Hepatocyte (in vitro differentiated cells): Measurements from ENCODE around the gene RTN4IP1. TPM values are rescaled to one million over a fixed set of nuclear protein-coding genes. Genes with fewer than 3 reads are reported as not detected.
A peak's percentile ranks its signal among the peaks of the same experiment; 100 is the strongest.
"Not testable (repeated sequence)": the region's sequence is repeated elsewhere in the genome, so short reads cannot be mapped to it uniquely, and the experiment has no call there.

Experiments used
- DNase-seq: peaks from one replicate; pipeline ENCODE4 v3.0.0-alpha.2; 2016; ENCODE audit warnings: low spot score
- H2AFZ ChIP-seq: fragments of 200-600 bp; sonication (generic); 2 replicates; pipeline ENCODE4 v1.6.0; 2016; ENCODE audit warnings: antibody characterized with exemption, mild to moderate bottlenecking
- H3K27ac ChIP-seq: fragments of 200-600 bp; sonication (generic); 2 replicates; pipeline ENCODE4 v1.5.1; 2016; ENCODE audit warnings: mild to moderate bottlenecking
- H3K27me3 ChIP-seq: fragments of 200-600 bp; sonication (generic); 2 replicates; pipeline ENCODE4 v1.6.1; 2016
- H3K36me3 ChIP-seq: fragments of 200-600 bp; sonication (generic); replicated peaks from 2 replicates; pipeline ENCODE4 v1.5.1; 2016; ENCODE audit warnings: low read depth; ENCODE audit not compliant: insufficient read depth
- H3K4me1 ChIP-seq: fragments of 200-600 bp; sonication (generic); 2 replicates; pipeline ENCODE4 v1.5.1; 2016; ENCODE audit warnings: mild to moderate bottlenecking, moderate library complexity; ENCODE audit not compliant: insufficient read depth
- H3K4me2 ChIP-seq: fragments of 200-600 bp; sonication (generic); 2 replicates; pipeline ENCODE4 v1.6.0; 2016
- H3K4me3 ChIP-seq: fragments of 200-600 bp; sonication (generic); 2 replicates; pipeline ENCODE4 v1.5.1; 2016; ENCODE audit warnings: mild to moderate bottlenecking
- H3K79me2 ChIP-seq: fragments of 200-600 bp; sonication (generic); 2 replicates; pipeline ENCODE4 v1.6.0; 2017; ENCODE audit warnings: mild to moderate bottlenecking
- H3K9me2 ChIP-seq: fragments of 200-600 bp; sonication (generic); replicated peaks from 2 replicates; pipeline ENCODE4 v1.6.0; 2017; ENCODE audit warnings: mild to moderate bottlenecking; ENCODE audit not compliant: insufficient read depth
- H3K9me3 ChIP-seq: fragments of 200-600 bp; sonication (generic); 2 replicates; pipeline ENCODE4 v1.5.1; 2016; ENCODE audit warnings: low read depth, mild to moderate bottlenecking
- H4K20me1 ChIP-seq: fragments of 200-600 bp; sonication (generic); 2 replicates; pipeline ENCODE4 v1.6.0; 2016; ENCODE audit warnings: mild to moderate bottlenecking; ENCODE audit not compliant: insufficient read depth, poor library complexity, severe bottlenecking
- EZH2 ChIP-seq: fragments of 200-600 bp; sonication (generic); IDR thresholded peaks from 2 replicates; pipeline ENCODE4 v1.6.1; 2016; ENCODE audit warnings: antibody characterized with exemption, mild to moderate bottlenecking, borderline replicate concordance
- EZH2phosphoT487 ChIP-seq: fragments of 200-600 bp; sonication (generic); IDR thresholded peaks from one replicate; pipeline ENCODE4 v1.6.1; 2018; ENCODE audit warnings: antibody characterized with exemption, mild to moderate bottlenecking, low read depth, moderate library complexity; ENCODE audit not compliant: unreplicated experiment, severe bottlenecking
- WGBS: methylation state at CpG from one replicate; pipeline ENCODE4 v1.1.6; 2016; ENCODE audit warnings: low lambda C conversion rate; ENCODE audit errors: missing lambda C conversion rate; 5-methylcytosine and 5-hydroxymethylcytosine counted together
- polyA plus RNA-seq: library from polyadenylated mRNA; unstranded; fragments of >200 nt; fragmentation: Nextera tagmentation; extraction: Ambion mirVana; gene quantifications from 2 replicates; pipeline ENCODE4 v1.2.1, GENCODE V29; 2016
- total RNA-seq: library from RNA; depleted of rRNA; stranded (reverse); fragments of >200 nt; gene quantifications from 2 replicates; pipeline ENCODE4 v1.2.3, GENCODE V29; 2014
- TF ChIP-seq, protein P1 (sequence below): fragments of 200-600 bp; sonication (generic); IDR thresholded peaks from 2 replicates; pipeline ENCODE4 v1.5.1; 2016; ENCODE audit warnings: antibody characterized with exemption, mild to moderate bottlenecking; ENCODE audit not compliant: poor library complexity

The RTN4IP1 gene
- total and polyA plus RNA-seq, 2 experiments from 2014 or later = 4.9 to 6.2 TPM

DNA sequence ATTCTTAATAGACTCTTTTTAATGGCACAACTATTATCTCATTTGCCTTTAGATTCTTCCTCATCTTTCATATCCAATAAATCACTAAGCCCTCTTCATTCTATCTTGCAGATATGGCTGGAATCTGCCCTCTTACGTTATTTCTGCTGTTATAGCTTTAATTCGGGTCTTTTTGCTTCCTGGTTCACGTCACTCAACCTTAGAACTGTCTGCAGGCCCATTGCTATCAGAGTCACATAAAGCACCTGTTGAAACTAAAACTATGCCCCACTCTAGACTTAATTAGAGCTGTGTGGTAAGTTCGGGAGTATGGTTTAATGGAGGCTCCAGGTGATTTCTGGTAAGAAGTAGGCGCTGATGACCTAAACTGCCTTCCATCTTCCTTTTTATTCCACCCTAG is 1.1 kb upstream of the RTN4IP1 start:
- 43% methylated on average over 5 of the region's 5 CpGs for WGBS
- H3K4me3 ChIP-seq = peak overlapping the region; percentile 66
- peak; percentile 6 for DNase-seq
- peak overlapping the region; percentile 91 for H3K27ac ChIP-seq
- TF ChIP-seq EZH2phosphoT487 (no peak), EZH2 (no peak)
- TF ChIP-seq, protein P1, sequence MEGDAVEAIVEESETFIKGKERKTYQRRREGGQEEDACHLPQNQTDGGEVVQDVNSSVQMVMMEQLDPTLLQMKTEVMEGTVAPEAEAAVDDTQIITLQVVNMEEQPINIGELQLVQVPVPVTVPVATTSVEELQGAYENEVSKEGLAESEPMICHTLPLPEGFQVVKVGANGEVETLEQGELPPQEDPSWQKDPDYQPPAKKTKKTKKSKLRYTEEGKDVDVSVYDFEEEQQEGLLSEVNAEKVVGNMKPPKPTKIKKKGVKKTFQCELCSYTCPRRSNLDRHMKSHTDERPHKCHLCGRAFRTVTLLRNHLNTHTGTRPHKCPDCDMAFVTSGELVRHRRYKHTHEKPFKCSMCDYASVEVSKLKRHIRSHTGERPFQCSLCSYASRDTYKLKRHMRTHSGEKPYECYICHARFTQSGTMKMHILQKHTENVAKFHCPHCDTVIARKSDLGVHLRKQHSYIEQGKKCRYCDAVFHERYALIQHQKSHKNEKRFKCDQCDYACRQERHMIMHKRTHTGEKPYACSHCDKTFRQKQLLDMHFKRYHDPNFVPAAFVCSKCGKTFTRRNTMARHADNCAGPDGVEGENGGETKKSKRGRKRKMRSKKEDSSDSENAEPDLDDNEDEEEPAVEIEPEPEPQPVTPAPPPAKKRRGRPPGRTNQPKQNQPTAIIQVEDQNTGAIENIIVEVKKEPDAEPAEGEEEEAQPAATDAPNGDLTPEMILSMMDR = no peak
- no peaks in the 10 kb centered on the region for H3K9me2 ChIP-seq
- H3K9me3 ChIP-seq = no peaks in the 10 kb centered on the region
- H3K27me3 ChIP-seq = no peaks in the 10 kb centered on the region
- peak overlapping the region; percentile 84 for H3K4me2 ChIP-seq
- H4K20me1 ChIP-seq = no peaks in the 10 kb centered on the region
- H3K36me3 ChIP-seq = no peaks in the 10 kb centered on the region
- peaks cover 57% of the 10 kb centered on the region for H3K79me2 ChIP-seq
- peak overlapping the region; percentile 77 for H2AFZ ChIP-seq
- H3K4me1 ChIP-seq = peaks cover 4% of the 10 kb centered on the region

DNA sequence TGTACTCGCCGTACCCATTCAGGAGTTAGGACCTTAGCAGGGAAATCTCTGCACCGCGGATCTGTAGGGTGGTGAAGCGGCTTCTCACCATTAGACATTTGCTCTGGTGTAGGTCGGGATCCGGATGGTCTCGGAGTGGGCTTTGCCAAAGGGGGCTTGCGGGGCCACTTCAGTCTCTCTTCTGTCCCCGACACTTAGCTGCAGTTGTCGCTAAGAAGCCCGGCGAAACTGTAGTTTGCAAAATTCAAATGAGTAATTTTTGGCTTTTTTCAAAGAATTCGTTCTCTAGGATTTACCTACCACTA is 513 bp upstream of the RTN4IP1 start:
- peak overlapping the region; percentile 84 for H3K4me2 ChIP-seq
- peaks cover 4% of the 10 kb centered on the region for H3K4me1 ChIP-seq
- H3K36me3 ChIP-seq = no peaks in the 10 kb centered on the region
- H3K27me3 ChIP-seq = no peaks in the 10 kb centered on the region
- peak overlapping the region; percentile 66 for H3K4me3 ChIP-seq
- peaks cover 52% of the 10 kb centered on the region for H3K79me2 ChIP-seq
- H4K20me1 ChIP-seq = no peaks in the 10 kb centered on the region
- H2AFZ ChIP-seq = peak overlapping the region; percentile 77
- no peaks in the 10 kb centered on the region for H3K9me2 ChIP-seq
- DNase-seq = no peak
- no peak for TF ChIP-seq EZH2
- TF ChIP-seq, protein P1 = no peak
- TF ChIP-seq EZH2phosphoT487 = no peak
- H3K27ac ChIP-seq = peak overlapping the region; percentile 91
- 2% methylated on average over 14 of the region's 14 CpGs for WGBS
- no peaks in the 10 kb centered on the region for H3K9me3 ChIP-seq

DNA sequence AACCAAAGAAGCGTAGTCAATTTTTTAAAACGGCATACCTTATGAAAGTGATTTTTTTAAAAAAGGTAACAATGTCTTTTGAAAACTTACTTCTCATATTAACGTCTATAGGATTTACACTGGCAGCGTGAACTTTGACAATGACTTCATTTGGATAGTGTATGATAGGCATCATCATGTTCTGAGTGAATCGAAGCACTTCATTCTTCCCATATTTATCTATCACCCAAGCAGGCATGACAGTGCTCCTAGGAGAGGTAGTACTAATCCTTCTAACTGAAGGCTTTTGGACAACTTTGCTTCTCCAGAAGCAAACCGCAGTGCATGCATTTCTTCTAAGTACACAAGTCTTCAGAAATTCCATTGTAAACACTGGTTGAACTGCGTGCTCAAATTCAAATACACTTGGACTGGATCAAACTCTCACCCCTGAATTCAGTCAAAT is 618 bp downstream of the RTN4IP1 start:
- Histone ChIP-seq H3K9me3 (no peaks in the 10 kb centered on the region), H3K27ac (peak overlapping the region; percentile 91), H3K4me3 (peak overlapping the region; percentile 66), H3K4me2 (peak overlapping the region; percentile 88), H3K27me3 (no peaks in the 10 kb centered on the region), H3K9me2 (no peaks in the 10 kb centered on the region), H3K79me2 (peaks cover 40% of the 10 kb centered on the region), H3K4me1 (peaks cover 4% of the 10 kb centered on the region), H3K36me3 (no peaks in the 10 kb centered on the region), H2AFZ (peak overlapping the region; percentile 86), H4K20me1 (no peaks in the 10 kb centered on the region)
- TF ChIP-seq, protein P1 = no peak
- TF ChIP-seq EZH2 = no peak
- TF ChIP-seq EZH2phosphoT487 = no peak
- WGBS = 41% methylated on average over 7 of the region's 7 CpGs
- DNase-seq = peak; percentile 17

DNA sequence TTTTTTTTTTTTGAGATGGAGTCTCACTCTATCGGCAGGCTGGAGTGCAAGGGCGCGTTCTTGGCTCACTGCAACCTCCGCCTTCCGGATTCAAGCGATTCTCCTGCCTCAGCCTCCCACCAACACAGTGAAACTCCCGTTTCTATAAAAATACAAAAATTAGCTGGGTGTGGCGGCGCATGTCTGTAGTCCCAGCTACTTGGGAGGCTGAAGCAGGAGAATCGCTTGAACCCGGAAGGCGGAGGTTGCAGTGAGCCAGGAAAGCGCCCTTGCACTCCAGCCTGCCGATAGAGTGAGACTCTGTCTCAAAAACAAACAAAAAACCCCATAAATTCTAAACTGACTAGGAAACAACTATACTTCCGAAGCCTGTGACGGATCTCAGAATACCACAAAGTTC is 1.5 kb downstream of the RTN4IP1 start:
- not testable (repeated sequence) for H3K9me2 ChIP-seq, DNase-seq, H3K36me3 ChIP-seq, H3K27me3 ChIP-seq, H3K4me3 ChIP-seq, H4K20me1 ChIP-seq, H3K4me1 ChIP-seq, H3K4me2 ChIP-seq, H3K9me3 ChIP-seq, H2AFZ ChIP-seq, H3K27ac ChIP-seq
- peaks cover 31% of the 10 kb centered on the region for H3K79me2 ChIP-seq
- 94% methylated on average over 16 of the region's 16 CpGs for whole genome bisulfite sequencing
